NCI-H2196 treated with DMSO at 0.1 percent for 48 hours (cell line): ENCODE measurements around the gene SHROOM1.
"Not testable (repeated sequence)": the region's sequence is repeated elsewhere in the genome, so short reads cannot be mapped to it uniquely, and the experiment has no call there.

Experiments
- DNase-seq: peaks from one replicate; lab custom pipeline; 2025; ENCODE audit not compliant: unreplicated experiment; lab: John Stamatoyannopoulos, UW

The SHROOM1 gene

DNA sequence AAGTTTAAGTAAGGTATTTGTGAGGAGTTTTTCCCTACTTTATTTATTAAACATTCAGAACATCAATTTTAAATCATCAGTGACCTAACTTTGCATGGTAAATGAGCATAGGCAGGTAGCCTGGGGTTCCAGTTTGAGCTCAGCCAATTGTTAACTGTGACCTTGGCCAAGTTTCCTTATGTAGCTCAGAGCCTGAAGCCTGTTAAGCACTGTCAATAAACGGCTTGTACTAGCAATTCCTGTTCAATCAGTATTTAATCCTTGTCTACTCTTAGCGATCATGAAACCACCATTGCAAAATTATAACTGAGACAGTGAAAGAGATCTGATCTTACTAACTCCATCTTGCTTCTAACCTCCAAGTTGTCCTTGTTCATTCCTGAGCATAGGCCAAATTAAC, 22.0 kb downstream of the SHROOM1 start:
- no peak for DNase-seq

DNA sequence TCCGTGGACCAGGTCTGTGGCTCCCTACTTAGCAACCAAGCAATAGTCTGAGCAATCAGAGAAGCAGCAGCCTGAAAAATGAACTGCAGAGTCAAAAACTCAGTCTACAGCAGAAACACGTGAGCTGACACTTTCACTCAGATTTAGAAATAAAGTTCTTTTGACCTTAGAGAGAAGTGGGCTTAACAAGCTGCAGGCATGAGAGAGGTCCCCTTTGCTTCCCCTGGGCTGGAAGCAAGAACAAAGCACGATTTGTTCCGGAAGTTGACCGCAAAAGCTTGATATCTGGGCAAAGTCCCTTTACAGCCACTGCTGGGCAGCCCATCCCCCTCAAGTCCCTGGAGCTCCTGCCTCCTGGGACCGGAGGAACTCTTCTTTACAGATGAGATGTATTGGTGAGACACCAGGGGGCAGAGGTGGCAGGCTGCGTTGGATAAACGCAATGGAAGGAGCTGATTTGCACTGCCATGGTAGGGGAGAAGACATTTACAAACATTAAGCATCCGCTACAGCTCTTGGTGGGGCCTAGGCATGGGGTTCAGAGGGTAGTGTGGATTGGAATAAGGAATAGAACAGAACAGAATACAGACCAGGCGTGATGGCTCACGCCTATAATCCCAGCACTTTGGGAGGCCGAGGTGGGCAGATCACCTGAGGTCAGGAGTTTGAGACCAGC, 23.1 kb downstream of the SHROOM1 start:
- DNase-seq, result no peak

DNA sequence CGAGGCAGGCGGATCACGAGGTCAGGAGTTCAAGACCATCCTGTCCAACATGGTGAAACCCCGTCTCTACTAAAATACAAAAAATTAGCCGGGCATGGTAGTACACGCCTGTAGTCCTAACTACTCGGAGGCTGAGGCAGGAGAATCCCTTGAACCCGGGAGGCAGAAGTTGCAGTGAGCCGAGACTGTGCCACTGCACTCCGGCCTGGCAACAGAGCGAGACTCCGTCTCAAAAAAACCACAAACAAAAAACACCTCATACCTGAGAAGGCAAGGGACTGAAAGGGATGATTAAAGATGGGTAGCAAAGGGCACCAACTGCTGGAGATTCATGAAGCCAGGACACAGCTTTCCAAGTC, 23.7 kb downstream of the SHROOM1 start:
- not testable (repeated sequence) for DNase-seq

DNA sequence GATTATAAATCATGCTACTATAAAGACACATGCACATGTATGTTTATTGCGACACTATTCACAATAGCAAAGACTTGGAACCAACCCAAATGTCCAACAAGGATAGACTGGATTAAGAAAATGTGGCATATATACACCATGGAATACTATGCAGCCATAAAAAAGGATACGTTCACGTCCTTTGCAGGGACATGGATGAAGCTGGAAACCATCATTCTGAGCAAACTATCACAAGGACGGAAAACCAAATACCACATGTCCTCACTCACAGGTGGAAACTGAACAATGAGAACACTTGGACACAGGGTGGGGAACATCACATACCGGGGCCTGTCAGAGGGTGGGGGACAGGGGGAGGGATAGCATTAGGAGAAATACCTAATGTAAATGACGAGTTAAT, 24.6 kb downstream of the SHROOM1 start:
- not testable (repeated sequence) for DNase-seq

DNA sequence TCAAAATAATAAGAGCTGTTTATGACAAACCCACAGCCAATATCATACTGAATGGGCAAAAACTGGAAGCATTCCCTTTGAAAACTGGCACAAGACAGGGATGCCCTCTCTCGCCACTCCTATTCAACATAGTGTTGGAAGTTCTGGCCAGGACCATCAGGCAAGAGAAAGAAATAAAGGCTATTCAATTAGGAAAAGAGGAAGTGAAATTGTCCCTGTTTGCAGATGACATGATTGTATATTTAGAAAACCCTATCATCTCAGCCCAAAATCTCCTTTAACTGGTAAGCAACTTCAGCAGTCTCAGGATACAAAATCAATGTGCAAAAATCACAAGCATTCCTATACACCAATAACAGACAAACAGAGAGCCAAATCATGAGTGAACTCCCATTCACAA, 26.2 kb downstream of the SHROOM1 start:
- not testable (repeated sequence) for DNase-seq

DNA sequence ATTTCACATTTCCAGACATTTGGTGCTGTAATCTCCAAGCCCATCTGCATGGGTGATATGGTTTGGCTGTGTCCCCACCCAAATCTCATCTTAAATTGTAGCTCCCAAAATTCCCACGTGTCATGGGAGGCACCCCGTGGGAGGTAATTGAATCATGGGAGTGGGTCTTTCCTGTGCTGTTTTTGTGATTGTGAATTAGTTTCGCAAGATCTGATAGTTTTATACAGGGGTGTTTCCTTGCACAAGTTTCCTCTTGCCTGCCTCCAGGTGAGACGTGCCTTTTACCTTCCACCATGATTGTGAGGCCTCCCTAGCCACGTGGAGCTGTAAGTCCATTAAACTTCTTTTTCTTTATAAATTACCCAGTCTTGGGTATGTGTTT, 27.8 kb downstream of the SHROOM1 start:
- not testable (repeated sequence) for DNase-seq

DNA sequence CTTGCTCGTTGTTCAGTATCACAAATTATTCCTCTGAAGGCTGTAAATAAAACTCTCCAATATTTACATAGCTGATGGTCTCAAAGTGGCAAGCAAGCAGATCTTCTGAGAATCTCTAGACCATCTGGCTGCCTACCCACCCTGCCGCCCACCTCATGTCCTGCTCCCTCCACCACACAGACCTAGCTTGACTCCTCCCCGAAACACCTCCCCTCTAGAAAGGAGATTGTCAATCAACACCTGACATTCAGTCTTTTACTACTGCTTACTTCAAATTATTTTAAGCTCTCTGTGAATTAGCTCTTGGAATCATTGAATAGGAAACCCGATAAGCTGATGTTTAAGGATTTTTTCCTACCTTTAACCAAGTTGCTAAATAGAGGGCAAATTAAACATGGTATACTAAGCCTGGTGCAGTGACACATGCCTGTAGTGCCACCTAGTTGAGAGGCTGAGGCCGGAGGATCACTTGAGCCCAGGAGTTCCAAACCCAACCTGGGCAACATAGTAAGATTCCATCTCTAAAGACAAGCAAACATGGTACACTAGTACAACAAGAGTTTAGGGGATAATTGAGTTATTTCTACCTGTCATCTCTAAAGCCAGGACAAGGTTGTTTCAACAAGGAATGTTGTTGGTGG, 28.3 kb downstream of the SHROOM1 start:
- DNase-seq, result no peak

DNA sequence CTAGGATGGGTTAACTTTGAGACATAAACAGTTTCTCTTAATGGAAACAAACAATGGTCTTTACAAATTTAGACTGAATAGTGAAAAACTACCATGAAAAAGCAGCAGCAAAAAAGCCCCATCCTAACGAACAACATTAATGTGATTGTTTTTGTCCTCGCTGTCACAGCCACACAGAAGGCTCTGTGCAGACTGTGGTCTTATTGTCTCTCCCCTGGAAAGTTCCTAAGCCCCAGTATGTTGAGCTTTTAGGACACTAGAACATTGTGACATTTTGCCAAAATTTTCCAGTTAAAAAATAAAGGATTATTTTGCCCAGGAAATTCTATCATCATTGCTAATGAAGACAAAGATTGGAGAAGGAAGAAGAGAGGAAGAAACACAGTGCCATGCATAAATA, 29.9 kb downstream of the SHROOM1 start:
- no peak for DNase-seq

DNA sequence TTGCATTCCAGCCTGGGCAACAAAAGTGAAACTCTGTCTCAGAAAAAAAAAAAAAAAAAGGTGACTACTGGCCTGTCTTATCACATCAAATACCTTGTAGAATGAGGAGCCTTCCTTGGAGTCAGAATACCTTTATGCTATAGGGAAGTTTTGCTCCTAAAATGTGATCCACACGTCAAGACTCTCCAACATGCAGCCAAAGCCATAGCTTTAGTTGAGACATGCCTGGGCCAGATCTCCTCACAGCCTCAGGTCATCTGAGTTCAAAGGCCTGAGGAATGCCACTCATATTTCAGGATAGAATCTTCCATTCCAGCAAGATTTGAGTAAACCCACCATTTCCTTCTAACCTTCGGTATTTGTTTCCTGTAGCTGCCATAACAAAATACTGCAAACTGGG, 31.1 kb downstream of the SHROOM1 start:
- DNase-seq, result no peak

DNA sequence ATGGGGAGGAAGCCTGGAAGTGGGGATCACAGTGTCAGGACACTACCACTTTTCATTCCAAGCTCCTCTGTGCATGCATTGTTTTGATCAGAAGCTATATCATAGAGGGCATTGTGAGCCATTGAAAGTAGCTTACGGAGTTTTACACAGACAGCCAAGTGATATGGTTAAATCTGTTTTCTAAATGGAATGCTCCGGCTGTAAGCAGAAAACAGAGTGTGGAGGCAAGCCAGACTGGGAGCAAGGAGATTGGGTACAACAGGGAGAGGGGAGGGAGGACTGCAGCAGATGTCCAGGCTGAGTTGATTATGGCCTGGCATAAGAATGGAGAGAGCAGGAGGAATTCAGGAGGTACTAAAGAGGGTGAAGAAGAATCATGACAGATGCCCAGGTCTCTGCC, 32.8 kb downstream of the SHROOM1 start:
- DNase-seq, result no peak

DNA sequence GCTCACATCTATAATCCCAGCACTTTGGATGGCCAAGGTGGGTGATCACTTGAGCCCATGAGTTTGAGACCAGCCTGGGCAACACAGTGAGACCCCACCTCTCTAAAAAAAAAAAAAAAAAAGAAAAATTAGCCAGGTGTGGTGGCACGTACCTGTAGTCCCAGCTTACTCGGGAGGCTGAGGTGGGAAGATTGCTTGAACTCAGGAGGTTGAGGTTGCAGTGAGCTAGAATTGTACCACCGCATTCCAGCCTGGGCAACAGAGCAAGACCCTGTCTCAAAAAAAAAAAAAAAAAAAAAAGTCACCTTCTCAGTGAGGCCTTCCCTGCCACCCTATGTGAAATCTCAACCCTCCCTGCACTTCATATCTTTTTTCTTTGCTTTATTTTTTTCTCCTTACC, 39.4 kb downstream of the SHROOM1 start:
- no peak for DNase-seq

DNA sequence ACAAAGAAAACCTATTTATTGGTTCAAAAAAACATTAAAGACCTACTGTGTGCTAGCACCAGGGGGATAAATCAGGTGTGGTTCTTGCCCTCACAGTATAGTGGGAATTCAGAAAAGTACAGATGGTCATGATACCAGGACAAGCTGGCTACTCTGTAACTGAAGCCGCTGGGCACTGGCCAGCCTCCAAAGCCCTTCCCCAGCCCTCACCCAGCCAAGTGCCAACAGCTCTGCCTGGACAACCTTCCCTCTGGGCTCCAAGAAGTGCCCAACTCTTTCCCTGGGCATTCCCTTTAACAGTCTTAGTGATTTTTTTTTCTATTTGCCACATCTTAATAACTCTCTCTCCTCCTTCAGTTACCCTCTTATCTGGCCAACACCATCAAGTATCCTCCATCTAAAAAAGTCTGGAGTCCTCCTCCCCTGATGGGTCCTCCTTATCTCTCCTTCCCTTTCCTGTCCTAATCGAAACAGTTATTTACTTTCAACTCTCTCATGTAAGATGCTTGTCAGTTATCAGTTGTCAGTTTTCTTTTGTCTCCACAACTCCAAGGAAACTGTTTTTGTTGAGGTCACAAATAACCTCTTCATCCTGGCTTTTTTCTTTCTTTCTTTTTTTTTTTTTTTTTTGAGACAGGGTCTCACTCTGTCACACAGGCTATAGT, 40.1 kb downstream of the SHROOM1 start:
- no peak for DNase-seq

DNA sequence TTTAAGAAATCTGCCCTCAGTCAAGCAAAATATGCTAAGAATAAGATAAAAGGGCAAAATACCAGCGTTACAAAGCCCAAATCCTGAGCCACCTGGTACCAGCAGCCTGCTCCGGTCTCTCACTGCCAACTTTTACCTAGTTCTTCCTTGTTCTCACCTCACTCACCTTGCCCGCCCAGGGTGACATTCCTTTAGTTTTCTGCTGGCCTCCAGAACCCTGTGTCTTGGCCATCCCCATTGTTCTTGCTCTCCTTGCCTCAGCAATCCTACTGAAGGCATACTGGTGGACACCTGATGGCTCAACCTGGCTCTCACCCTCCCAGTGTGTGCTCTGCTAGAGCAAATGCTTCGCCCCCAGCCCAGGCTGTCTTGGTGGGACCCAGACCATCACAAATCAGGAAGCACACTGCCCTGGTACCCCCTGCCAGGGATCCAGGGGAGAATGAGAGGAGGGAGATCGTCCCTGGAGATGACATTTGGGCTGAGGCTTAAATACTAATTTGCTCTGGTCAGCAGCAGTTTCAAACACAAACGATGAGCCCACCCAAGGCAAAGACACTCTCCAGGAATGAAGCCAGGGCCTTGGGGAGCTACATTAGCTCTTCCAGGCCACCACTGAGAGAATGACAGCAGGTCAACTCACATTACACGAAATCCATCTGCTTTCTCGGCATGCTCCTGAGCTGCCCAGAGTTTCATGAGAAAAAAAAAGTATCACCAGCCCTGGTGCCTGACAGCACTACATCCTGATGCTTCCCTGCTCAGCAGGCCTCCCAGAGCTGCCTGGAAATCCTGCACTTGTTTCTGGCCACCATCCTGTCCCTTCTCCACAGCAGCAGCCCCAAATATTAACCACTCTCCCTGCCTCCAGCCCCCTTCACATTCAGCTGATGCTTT, 41.2 kb downstream of the SHROOM1 start:
- no peak for DNase-seq

DNA sequence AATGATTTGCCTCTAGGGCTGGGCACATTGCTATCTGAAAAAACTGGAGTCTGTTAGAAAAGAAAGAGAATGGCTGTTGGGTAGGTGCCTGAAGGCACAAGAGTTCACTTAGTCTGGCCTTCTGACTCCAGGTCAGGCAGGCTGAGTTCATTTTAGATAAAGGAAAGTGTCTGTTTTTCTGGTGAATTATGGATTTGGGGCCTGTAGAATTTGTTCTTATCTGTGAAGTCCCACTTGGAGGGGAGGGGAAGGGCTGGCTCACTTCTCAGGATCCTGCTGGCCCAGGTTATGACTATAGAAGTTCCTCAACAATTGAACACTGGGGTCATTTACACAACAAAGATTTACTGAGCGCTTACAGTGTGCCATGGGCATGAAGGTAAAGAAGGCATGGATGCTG, 41.9 kb downstream of the SHROOM1 start:
- no peak for DNase-seq

DNA sequence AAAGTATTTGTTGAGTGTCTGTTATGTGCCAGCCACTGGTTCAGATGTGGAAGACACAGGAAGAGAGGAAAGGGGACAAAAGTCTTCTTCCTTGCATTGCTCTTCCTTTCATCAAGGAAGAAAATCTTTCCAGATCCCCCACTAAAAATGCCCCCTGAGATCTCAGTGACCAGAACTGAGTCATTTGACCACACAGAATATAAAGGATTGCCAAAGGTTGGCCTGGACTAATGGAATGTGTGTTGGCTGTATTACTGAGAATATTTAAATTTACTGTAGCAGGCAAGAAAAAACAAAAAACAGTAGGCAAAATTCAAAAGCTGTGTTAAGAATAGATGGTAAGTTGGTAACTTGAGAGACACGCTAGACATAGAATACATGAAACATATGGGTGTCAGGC, 43.4 kb downstream of the SHROOM1 start:
- no peak for DNase-seq

DNA sequence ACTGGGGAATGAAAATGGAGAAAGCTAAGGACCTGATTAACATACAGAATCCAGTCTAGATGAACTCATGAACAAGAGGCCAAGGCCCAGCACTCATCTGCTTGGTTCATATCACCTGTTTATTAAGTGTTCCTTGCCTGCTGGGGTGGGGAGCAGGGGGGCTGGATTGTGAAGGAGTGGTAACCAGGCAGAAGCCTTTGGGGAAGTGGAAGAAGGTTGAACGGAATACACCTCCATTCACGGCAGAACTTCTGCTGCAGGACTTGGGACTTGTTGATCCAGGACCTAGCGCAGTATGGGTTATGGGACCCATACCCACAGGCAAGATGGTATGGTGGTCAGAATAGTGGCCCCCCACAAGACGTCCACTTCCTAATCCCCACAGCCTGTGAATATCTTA, 44.6 kb downstream of the SHROOM1 start:
- no peak for DNase-seq

DNA sequence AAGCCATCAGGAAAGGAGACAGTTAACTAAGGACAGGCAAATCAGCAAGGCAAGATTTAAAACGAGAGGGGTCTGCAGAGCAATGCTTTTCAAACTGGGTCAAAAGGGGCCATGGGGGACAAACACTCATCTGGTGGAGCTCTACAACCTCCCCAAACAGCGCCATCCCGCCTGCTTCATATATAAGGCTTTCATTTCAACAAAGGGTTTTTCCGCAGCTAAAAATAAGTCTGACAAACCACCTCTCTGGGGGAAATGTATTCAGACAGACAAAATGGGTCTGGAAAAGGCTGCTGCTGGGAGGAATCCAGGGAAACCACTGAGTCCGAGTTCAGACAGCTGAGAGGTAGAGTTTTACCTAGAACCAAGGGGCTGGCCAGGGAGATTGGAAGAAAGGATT, 45.1 kb downstream of the SHROOM1 start:
- no peak for DNase-seq

DNA sequence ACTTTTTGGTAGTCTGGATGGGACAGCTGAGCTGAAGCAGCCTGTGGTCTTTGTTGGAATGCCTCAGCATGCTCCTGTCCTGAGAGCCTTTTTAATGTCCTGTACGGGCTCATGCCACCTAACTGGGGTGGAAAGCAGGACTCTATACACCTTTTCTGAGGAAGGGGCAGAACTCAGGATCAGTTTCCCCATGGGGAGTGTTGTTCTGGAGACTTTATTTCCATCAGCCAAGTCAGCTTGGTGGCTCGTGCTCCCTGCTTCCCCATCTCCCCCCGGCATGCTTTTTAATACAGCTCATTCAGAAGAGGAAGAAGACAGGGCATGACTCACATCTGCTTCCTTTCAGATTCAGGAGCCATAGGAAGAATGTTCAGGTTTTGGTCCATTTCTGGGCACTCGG, 48.3 kb downstream of the SHROOM1 start:
- DNase-seq, result no peak

DNA sequence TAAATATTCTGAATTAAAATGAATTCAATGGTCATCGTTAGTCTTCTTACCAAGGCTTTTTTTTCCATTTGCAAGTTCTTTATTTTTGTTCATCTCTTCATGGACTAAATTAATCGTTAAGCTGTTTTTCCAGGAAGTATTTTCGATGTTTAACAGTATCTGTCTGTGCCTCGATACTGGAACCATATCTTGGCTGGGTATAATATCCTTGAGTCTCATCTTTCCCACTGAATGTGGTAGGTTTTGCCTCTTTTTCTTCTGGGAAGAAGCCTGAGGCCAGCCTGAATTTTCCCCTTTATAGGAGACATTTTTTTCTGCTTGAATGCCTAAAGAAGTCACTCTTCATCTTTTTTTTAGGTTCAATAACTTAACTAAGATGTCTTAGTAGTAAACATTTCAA, 49.4 kb downstream of the SHROOM1 start:
- no peak for DNase-seq

DNA sequence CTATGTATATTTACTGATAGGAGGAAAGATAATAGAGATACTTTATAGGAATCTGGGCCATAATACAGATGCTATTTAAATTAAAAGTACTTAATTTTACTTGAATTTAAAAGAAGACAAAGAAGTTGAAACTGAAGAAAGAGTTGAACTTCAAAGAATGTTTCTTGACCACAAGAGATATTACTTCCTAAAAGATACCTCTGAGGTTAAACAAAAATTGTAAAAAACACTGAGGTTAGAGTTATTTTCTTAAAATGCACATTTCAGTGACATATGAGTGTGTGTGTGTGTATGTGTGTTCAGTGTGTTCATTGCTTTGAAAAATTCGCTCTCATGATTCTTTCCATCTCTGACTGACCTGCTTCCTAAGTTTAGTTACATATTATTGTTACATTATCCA, 49.9 kb downstream of the SHROOM1 start:
- DNase-seq, result no peak

DNA sequence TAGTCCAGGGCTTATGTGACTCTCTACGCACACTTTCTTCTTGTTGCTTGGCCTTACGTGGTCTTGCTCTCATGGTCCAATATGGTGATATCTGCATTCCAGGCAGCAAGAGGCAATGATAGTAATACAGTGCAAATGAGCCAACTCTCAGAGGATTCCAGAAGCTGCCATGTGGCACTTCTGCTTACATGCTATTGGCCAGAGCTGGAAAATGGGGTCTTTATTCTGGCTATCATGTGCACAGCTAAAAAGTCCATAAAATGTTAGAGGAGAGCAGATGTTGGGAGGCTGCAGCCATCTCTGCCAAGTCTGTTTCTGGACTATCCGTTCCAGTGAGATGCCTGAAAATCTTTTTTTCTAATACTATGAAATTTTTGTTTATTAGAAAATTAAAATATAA, 50.5 kb downstream of the SHROOM1 start:
- DNase-seq, result no peak

DNA sequence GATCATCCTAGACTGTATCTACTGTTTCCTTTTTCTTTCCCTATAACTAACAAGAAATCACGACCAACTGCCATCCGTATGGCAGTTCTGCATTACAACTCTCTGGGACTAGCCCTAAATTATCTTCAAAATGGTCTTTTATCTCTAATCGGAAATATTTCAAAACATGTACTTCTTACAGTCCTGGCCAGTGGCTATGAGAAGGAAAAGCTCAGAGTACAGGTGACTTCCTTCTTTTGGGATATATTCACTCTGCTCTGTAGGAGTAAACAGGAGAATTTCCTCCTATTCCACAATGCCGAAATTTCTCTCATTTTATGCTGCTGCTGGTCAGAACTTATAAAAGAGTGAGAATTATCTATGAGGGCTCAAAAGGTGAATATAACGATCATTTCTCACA, 51.6 kb downstream of the SHROOM1 start:
- no peak for DNase-seq
